Fibroblast of pulmonary artery (primary cell): ENCODE measurements around the gene VSX2.
A peak's percentile ranks its signal among the peaks of the same experiment; 100 is the strongest.

Source experiments
- DNase-seq: peaks from one replicate; pipeline ENCODE4 v3.0.0-alpha.2; 2010; ENCODE audit warnings: low read depth
- H3K4me3 ChIP-seq: replicated peaks from 2 replicates; pipeline ENCODE4 v1.5.1; 2011; ENCODE audit warnings: low read depth, mild to moderate bottlenecking, control low read depth, low read length, moderate library complexity
- TF ChIP-seq, protein P1 (sequence below): IDR thresholded peaks from 2 replicates; pipeline ENCODE4 v1.5.1; 2011; ENCODE audit warnings: mild to moderate bottlenecking, control low read depth, low read length, inconsistent platforms; ENCODE audit errors: missing control alignments

The VSX2 gene

DNA sequence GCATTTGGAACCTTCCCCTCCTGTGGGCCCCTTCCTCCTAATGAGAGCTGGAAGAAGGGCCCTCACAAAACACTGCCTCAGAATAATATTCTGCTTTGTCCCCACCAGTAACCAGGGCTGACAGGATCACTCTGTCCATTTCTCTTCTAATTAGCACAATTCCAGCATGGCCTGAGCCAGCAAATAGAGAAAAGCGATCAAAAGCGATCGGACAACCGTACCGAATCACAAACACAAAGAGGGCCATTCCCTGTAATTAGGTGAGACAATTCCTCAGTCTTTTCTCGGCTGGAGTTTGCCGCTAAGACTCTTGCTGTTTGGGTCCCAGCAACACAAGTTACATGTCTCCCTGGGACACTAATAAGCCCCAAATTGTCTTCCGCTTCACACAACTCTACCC is 35.6 kb upstream of the VSX2 start:
- TF ChIP-seq, protein P1, sequence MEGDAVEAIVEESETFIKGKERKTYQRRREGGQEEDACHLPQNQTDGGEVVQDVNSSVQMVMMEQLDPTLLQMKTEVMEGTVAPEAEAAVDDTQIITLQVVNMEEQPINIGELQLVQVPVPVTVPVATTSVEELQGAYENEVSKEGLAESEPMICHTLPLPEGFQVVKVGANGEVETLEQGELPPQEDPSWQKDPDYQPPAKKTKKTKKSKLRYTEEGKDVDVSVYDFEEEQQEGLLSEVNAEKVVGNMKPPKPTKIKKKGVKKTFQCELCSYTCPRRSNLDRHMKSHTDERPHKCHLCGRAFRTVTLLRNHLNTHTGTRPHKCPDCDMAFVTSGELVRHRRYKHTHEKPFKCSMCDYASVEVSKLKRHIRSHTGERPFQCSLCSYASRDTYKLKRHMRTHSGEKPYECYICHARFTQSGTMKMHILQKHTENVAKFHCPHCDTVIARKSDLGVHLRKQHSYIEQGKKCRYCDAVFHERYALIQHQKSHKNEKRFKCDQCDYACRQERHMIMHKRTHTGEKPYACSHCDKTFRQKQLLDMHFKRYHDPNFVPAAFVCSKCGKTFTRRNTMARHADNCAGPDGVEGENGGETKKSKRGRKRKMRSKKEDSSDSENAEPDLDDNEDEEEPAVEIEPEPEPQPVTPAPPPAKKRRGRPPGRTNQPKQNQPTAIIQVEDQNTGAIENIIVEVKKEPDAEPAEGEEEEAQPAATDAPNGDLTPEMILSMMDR = no peak
- DNase-seq = no peak
- H3K4me3 ChIP-seq = no peak overlapping the region

DNA sequence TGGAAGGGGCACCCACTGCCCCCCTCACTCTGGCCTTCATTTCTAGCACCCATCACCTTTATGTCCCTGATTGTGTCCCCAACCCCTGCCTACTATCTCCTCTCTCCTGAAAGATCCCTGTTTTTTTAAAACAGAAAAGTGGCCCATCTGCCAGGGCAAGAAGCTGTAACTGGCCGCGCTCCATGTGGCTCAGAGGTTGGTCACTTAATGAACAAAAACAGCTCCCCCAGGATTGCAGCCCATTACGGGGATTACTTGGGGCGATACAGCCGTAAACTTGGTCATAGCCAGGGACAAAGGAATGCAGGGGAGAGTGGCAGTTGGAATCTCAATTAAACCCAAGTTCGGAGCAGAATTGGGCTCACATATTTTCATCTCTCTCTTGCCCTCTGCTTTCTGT is 34.8 kb upstream of the VSX2 start:
- no peak for DNase-seq
- TF ChIP-seq, protein P1 = no peak
- H3K4me3 ChIP-seq = no peak overlapping the region

DNA sequence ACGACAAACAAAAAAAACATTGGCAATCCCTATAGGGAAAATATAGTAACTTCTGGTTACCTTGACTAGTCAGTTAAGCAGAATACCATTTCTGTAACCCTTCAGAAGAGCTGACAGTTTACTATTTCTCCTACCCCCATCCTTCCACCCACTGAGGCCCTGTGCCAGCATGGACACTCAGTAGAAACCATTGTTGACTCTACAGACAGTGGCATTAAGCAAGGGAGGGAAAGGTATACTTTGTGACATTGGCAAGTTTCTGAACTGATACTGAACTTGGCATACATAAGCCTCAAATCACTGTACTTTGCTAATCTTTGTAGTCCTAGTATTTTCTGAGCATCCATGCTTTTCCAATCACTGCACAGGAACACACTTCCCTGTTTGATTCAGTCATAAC is 33.4 kb upstream of the VSX2 start:
- no peak for DNase-seq
- TF ChIP-seq, protein P1 = no peak
- H3K4me3 ChIP-seq = no peak overlapping the region

DNA sequence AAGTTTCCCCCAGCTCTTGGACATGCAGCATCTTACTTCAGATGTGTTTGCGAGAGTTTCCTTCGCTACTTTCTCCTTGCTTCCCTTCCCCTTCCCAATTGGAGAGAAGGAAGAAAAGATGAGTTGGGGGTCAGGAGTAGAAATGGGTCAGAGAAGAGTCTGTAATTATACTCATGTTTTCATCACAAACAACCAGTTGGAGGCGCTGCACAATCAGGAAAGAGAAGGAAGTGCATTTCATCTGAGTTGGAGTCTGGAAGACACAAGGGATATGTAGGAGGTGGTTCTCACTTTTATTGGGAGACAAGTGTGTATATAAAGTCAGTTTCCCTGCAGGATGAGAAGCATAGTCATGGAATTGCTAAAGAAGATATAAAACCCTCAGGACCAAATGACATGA is 31.3 kb upstream of the VSX2 start:
- H3K4me3 ChIP-seq = no peak overlapping the region
- peak; percentile 3 for DNase-seq
- TF ChIP-seq, protein P1 = peak; percentile 22

DNA sequence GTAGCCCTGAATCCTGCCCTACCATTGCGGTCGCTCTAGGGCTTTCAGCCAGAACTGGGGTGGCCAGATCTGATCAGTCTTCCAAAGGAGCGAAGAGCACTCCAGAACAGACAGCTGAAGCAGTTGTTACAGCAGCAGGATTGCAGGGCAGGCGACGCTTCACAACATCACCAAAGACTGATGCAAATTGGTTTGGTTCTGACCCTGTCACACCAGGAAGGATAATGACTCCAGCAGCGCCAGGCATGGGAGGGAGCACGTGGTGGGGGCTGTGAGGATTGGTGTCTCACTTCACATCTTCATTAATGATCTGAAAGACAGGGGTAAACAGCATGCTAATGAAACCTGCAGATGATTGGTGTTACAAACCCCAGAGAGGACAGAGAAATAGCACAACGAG is 30.6 kb upstream of the VSX2 start:
- no peak overlapping the region for H3K4me3 ChIP-seq
- DNase-seq = no peak
- TF ChIP-seq, protein P1 = no peak

DNA sequence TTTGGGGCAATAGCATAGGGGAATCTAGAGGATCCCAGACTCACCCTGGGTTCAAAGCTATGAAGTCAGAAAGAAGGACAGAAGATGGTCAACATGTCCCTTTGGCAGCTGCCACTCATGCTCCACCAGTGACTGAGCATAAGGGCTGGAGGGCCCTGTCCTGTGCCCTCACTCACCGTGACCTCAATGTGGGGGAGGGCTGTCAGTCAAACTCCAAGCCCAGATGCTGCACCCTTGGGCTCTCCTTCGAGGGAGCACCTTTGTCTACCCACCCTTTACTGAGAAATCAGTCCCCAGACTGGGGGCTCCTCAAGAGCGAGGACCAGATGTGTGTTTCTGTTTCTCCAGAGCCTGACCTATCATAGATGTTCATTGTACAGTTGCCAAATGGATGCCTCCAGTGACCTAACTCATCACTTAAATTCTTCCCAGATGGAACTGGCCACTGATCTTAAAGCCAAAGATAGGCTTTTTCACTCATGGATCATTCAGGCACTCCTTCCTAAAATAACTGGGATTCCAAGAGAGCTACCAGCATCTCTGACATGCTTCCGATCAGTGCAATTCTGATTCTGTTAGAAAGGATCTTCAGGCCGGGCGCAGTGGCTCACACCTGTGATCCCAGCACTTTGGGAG is 27.2 kb upstream of the VSX2 start:
- no peak overlapping the region for H3K4me3 ChIP-seq
- no peak for DNase-seq
- TF ChIP-seq, protein P1 = no peak
